GM08714 (cell line): ENCODE results near the gene SPATS2.

Experiments
- H3K4me3 ChIP-seq: fragments of 200-500 bp; sonication (Bioruptor generic); 2 replicates; pipeline ENCODE4 v1.5.1; 2014; ENCODE audit warnings: mild to moderate bottlenecking, low read length, inconsistent platforms
- ZNF274 ChIP-seq: IDR thresholded peaks from 2 replicates; pipeline ENCODE4 v1.6.1; 2012; ENCODE audit warnings: mild to moderate bottlenecking, low read depth, low read length

SPATS2 gene

DNA sequence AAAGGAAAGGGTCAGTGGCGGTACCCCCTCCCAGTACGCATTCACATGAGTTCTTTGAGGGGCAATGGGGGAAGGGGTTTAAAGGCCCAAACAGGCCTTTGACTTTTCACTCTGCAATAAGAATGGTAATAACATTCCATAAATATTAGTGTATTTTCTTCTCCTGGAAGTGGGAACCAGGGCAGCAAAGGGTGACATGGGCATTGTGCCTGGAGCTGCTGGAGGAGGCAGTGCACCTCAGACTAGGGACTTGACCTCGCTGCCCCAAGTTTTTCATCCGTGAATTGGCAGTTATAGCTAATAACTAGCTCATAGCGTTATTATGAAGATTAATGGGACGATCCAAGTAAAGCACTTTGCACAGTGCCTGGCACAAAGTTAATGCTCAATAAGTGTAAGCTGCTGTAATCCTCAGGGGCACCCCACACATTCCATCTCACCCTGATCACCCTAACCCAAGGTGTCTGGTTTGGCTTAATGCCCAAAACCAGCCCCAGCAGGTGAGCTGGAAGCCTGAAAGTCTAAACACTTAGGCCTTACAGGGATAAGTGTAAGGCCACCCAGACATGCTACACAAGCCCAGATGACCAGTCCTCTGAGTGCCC is 168.8 kb downstream of the SPATS2 start:
- TF ChIP-seq ZNF274 = no peak
- no peak overlapping the region for H3K4me3 ChIP-seq

GRCh38 chr12:49536526-49537071 is 169.3 kb downstream of the SPATS2 start:
- TF ChIP-seq ZNF274 = no peak
- H3K4me3 ChIP-seq = no peak overlapping the region

GRCh38 chr12:49537231-49537751 is 170.0 kb downstream of the SPATS2 start:
- H3K4me3 ChIP-seq = no peak overlapping the region
- no peak for TF ChIP-seq ZNF274

GRCh38 chr12:49537752-49538509 is 170.7 kb downstream of the SPATS2 start:
- no peak for TF ChIP-seq ZNF274
- peak overlapping the region; percentile 36; the same call in 1 of the 2 replicates for H3K4me3 ChIP-seq

DNA sequence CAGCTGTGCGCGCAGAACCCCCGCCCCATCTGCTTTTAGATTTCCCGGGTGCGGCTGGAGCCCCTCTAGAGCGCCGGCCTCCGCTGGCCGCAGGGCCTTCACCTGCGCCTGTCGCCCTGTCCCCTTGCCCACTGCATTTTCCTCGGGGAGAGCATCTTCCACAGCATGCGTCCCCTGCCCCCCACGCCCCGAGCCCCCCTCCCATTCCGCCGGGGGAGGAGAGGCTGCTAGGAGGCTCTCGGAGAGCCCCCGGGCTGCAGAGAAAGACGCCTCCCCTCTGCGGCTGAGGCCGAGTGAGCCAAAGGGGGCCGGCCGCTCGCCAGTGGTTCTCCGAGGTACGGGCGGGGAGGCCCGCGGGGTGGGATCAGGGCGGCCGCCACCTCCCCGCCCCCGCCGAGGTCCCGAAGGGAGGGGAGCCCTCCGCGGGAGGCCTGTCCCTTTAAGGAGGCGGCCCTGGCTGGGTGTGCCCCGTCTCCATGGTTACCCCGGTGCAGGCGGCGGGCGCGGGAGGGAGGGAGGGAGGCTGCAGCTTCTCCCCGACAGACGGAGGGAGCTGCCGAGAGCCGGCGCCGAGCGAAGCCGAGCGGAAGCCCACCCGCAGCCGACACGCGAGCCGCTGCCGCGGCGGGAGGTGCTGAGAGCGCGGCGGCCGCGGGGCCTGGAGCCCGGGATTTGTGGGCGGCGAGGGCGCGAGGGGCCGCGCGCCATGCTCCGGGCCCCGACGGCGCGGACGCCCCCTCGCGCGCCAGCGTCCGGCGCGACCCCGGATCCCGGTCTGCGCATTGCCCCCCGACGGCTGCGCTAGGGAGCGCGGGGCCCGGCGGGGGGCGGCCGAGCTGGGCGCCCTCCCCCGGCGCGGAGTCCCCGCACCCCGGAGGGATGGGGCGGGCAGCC is 171.5 kb downstream of the SPATS2 start, which contains the start of gene KCNH3:
Gene KCNH3 (plus strand): TSS at position 521 of the 894 bp plus-strand sequence. CDS start 387 bp downstream, outside the sequence.
- H3K4me3 ChIP-seq = peak within 1 kb of the TSS; percentile 36; the same call in 1 of the 2 replicates
- no peak for TF ChIP-seq ZNF274

DNA sequence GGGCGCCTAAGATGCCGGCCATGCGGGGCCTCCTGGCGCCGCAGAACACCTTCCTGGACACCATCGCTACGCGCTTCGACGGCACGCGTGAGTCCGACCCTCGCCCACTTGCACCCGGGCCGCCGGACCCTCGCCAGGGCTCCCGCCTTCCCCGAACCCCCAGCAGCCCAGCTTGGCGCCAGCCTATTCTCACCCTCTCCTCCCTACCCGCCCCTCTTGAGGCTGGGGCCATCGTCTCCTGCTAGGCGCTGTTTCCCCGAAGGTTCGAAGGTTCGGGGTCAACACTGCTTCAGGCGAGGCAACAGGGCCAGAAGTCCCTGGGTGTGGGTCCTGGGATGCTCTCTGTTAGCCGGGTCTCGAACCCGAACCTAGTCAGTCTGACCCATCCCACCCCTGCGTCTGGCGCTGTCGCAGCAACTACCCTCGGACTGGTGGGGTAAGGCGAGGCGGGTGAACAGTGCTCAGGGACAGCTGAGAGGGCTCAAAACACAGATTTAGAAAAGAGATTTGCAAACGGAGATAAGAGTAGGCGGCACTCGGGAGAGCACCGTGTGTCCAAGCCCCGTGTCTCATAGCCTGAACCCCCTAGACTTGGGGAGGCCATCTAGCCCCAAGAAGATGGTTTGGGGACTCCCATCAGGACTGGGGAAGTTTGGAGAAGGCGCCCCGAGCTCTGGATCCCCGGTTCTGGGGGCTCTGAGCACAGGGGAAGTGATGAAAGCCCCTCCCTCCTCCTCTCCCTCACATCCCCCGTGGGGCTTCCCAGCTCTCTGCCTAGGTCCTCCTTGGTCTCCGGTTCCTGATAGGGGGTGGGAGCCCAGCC is 172.4 kb downstream of the SPATS2 start:
- H3K4me3 ChIP-seq = no peak overlapping the region; the same call in 1 of the 2 replicates
- TF ChIP-seq ZNF274 = no peak

- H3K4me3 ChIP-seq = no peak overlapping the region
- no peak for TF ChIP-seq ZNF274
Observed at GRCh38 chr12:49540229-49541139, 173.2 kb downstream of the SPATS2 start.

DNA sequence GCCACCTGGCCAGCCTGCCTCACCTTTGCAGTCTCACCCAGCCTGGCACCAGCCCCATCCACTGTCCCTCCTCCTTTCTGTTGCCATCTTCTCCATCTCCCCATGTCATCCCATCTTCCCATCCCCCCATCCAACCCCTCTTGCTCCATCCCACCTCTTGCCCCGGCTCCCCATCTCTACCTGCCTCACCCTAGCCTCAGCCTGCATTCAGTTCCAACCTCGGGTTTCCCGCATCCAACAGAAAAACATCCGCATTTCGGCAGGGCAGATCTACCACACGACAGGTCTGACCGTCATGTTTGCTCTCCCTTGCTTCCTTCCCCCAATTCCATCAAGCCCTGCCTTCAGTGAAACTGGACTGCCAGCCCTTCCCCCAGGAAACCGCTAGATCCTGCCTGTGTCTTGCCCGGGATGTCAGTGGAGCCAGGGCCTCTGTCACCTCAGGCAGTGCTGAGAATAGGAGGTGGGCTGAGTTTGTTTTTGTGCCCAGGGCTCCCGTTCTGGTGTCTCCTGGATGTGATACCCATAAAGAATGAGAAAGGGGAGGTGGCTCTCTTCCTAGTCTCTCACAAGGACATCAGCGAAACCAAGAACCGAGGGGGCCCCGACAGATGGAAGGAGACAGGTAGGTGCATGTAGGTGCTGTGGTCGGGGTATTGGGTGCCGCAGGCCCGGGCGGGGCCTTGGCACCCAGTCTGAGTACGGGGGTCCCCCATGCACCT is 174.0 kb downstream of the SPATS2 start:
- no peak overlapping the region for H3K4me3 ChIP-seq
- no peak for TF ChIP-seq ZNF274

GRCh38 chr12:49541911-49542505 is 174.7 kb downstream of the SPATS2 start:
- no peak for TF ChIP-seq ZNF274

GRCh38 chr12:49542592-49543160 is 175.4 kb downstream of the SPATS2 start:
- H3K4me3 ChIP-seq = no peak overlapping the region
- TF ChIP-seq ZNF274 = no peak

More at GRCh38 chr12:49541911-49542505, 174.7 kb downstream of the SPATS2 start:
- no peak overlapping the region for H3K4me3 ChIP-seq
